GM19463 (cell line): ENCODE results near the gene TLCD3A.

Experiments used
- ATAC-seq: cut with Tn5 transposase; IDR thresholded peaks from one replicate; pipeline ENCODE4 v1.9.1; 2021; ENCODE audit warnings: mild to moderate bottlenecking, moderate library complexity; ENCODE audit not compliant: unreplicated experiment

Gene TLCD3A

GRCh38 chr17:705863-706262 lies 26.5 kb upstream of the TLCD3A start:
- no peak for ATAC-seq

GRCh38 chr17:708132-708531 lies 24.3 kb upstream of the TLCD3A start:
- no peak for ATAC-seq

- no peak for ATAC-seq
Measured at GRCh38 chr17:718075-718474, 14.3 kb upstream of the TLCD3A start.

GRCh38 chr17:720706-721539 lies 11.5 kb upstream of the TLCD3A start:
- no peak for ATAC-seq

GRCh38 chr17:721540-721937 lies 10.9 kb upstream of the TLCD3A start:
- ATAC-seq = no peak

GRCh38 chr17:725084-725483 lies 7.3 kb upstream of the TLCD3A start:
- ATAC-seq = no peak

GRCh38 chr17:725746-726145 lies 6.7 kb upstream of the TLCD3A start:
- no peak for ATAC-seq

GRCh38 chr17:726271-726919 lies 6.0 kb upstream of the TLCD3A start:
- ATAC-seq = no peak

- ATAC-seq = no peak
Measured at GRCh38 chr17:728911-729310, 3.5 kb upstream of the TLCD3A start.

- ATAC-seq = no peak
Measured at GRCh38 chr17:731644-732066, 741 bp upstream of the TLCD3A start.

GRCh38 chr17:732902-733720 lies 715 bp downstream of the TLCD3A start:
- peak; percentile 36 for ATAC-seq

- ATAC-seq = no peak
Measured at GRCh38 chr17:733743-734142, 1.3 kb downstream of the TLCD3A start.

- ATAC-seq = no peak
Measured at GRCh38 chr17:737561-738113, 5.2 kb downstream of the TLCD3A start.

GRCh38 chr17:740240-741017 lies 8.0 kb downstream of the TLCD3A start:
- peak; percentile 90 for ATAC-seq

GRCh38 chr17:742147-742793 lies 9.9 kb downstream of the TLCD3A start:
- no peak for ATAC-seq

GRCh38 chr17:743139-743538 lies 10.7 kb downstream of the TLCD3A start:
- ATAC-seq = no peak

GRCh38 chr17:744937-745336 lies 12.5 kb downstream of the TLCD3A start:
- ATAC-seq = no peak

- ATAC-seq = no peak
Measured at GRCh38 chr17:745406-745805, 13.0 kb downstream of the TLCD3A start.

- no peak for ATAC-seq
Measured at GRCh38 chr17:746181-746580, 13.8 kb downstream of the TLCD3A start.
